Activated T-cell treated with anti-CD3 and anti-CD28 coated beads, Interleukin-2, amount 50 U/mL, for 24 hours (primary cell): ENCODE data around the gene PPP1R9B.

Experiments used
- DNase-seq: peaks from one replicate; pipeline ENCODE4 v3.0.0-alpha.2; 2020
- H3K27ac Mint-ChIP-seq: 2 replicates; pipeline ENCODE4 v1.8.0; 2020; ENCODE audit warnings: mild to moderate bottlenecking, mixed read lengths
- H3K27me3 Mint-ChIP-seq: 2 replicates; pipeline ENCODE4 v1.8.0; 2020; ENCODE audit warnings: mixed read lengths
- H3K36me3 Mint-ChIP-seq: 2 replicates; pipeline ENCODE4 v1.8.0; 2020; ENCODE audit warnings: low read depth, mixed read lengths
- H3K4me1 Mint-ChIP-seq: 2 replicates; pipeline ENCODE4 v1.8.0; 2020; ENCODE audit warnings: low read depth, mixed read lengths
- H3K4me3 Mint-ChIP-seq: 2 replicates; pipeline ENCODE4 v1.8.0; 2020; ENCODE audit warnings: mild to moderate bottlenecking, moderate library complexity, mixed read lengths
- H3K9me3 Mint-ChIP-seq: 2 replicates; pipeline ENCODE4 v1.8.0; 2020; ENCODE audit warnings: mixed read lengths

Gene PPP1R9B

GRCh38 chr17:50110591-50111349 is 39.7 kb downstream of the PPP1R9B start:
- H3K9me3 Mint-ChIP-seq: no peaks in the 10 kb centered on the region
- no peak overlapping the region for H3K4me3 Mint-ChIP-seq
- H3K36me3 Mint-ChIP-seq: peaks cover 2% of the 10 kb centered on the region
- no peak overlapping the region for H3K27ac Mint-ChIP-seq
- DNase-seq: no peak
- no peaks in the 10 kb centered on the region for H3K4me1 Mint-ChIP-seq
- H3K27me3 Mint-ChIP-seq: peaks cover 9% of the 10 kb centered on the region

- H3K36me3 Mint-ChIP-seq: peaks cover 7% of the 10 kb centered on the region
- no peak overlapping the region for H3K4me3 Mint-ChIP-seq
- H3K27me3 Mint-ChIP-seq: no peaks in the 10 kb centered on the region
- no peak for DNase-seq
- H3K4me1 Mint-ChIP-seq: no peaks in the 10 kb centered on the region
- no peak overlapping the region for H3K27ac Mint-ChIP-seq
- no peaks in the 10 kb centered on the region for H3K9me3 Mint-ChIP-seq
Measured at GRCh38 chr17:50109785-50110184, 40.7 kb downstream of the PPP1R9B start.

DNA sequence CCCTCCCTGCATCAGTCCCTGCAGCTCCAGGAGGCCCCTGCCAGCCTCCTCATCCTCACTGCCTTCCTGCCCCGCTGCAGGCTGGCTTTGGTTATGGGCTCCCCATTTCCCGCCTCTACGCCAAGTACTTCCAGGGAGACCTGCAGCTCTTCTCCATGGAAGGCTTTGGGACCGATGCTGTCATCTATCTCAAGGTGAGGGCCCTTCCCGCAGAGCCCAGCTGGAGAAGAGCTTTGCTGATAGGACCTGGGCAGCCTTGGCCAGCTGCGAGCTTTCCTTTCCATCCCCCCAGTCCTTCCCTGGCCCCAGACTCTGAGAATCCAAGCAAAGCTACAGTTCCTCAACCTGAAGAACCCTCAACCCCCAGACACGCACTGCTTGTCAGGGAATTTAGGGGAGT is 41.3 kb downstream of the PPP1R9B start:
- Mint-ChIP-seq H3K4me3 (no peak overlapping the region), H3K27ac (no peak overlapping the region), H3K27me3 (no peaks in the 10 kb centered on the region), H3K4me1 (no peaks in the 10 kb centered on the region), H3K36me3 (peaks cover 7% of the 10 kb centered on the region), H3K9me3 (no peaks in the 10 kb centered on the region)
- no peak for DNase-seq

- no peaks in the 10 kb centered on the region for H3K9me3 Mint-ChIP-seq
- no peak for DNase-seq
- H3K36me3 Mint-ChIP-seq: peaks cover 7% of the 10 kb centered on the region
- peak overlapping the region; percentile 10 for H3K27ac Mint-ChIP-seq
- no peaks in the 10 kb centered on the region for H3K27me3 Mint-ChIP-seq
- no peak overlapping the region for H3K4me3 Mint-ChIP-seq
- H3K4me1 Mint-ChIP-seq: no peaks in the 10 kb centered on the region
Measured at GRCh38 chr17:50108556-50108955, 41.9 kb downstream of the PPP1R9B start.

DNA sequence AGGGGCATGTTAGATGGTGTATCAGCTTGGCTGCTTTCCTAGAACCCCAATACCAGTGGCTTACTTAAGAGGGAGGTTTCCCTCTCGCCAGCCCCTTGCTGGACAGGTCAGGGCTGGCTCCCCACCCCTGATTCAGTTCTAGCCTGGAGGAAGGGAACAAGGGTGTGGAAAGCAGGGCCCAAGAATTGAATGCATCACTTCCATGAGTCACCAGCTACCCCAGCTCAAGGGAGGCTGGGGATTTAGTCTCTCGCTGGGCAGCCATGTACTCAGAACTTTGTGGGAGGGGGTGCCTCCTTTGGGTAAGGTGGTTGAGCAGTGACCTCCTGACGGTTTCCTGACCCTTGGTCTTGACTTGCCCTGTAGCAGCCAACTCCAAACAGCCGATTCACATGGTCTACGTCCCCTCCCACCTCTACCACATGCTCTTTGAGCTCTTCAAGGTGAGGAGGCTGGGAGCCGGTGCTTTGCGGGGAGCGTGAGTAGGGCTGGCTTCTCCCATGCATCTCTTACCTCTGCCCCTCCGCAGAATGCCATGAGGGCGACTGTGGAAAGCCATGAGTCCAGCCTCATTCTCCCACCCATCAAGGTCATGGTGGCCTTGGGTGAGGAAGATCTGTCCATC is 42.6 kb downstream of the PPP1R9B start:
- Mint-ChIP-seq H3K36me3 (peaks cover 7% of the 10 kb centered on the region), H3K4me3 (no peak overlapping the region), H3K27ac (no peak overlapping the region), H3K4me1 (no peaks in the 10 kb centered on the region), H3K27me3 (no peaks in the 10 kb centered on the region), H3K9me3 (no peaks in the 10 kb centered on the region)
- DNase-seq: no peak

DNA sequence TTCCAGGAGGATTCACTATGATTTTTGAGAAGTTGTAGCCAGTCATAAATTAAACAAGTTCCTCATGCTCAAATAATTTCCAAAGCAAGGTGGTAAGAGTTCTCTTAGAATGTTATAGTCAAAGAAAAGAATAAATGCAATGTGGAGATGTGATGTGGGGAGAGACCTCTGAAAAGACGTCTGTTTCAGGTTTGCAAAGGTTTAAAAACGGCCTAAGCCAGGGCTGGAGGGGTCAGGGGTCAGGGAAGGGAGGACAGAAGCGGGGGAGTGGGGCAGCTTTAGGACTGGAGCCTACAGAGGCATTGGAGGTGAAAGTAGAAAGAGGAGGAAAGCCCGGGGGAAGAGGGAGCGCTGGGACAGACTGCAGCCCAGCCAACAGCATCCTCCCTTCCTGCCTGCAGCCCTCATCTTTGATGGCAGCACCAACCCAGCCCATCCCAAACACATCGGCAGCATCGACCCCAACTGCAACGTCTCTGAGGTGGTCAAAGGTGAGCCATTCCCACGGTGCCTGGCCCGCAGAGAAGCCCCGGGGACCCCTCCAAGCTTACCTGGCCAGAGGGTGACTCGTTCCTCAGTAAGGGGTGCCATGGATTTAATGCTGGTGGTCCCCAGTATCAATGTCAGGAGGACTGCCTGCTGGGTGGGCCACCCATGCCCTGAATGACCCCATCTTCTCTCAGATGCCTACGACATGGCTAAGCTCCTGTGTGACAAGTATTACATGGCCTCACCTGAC is 43.9 kb downstream of the PPP1R9B start:
- Mint-ChIP-seq H3K36me3 (peaks cover 9% of the 10 kb centered on the region), H3K27ac (no peak overlapping the region), H3K27me3 (no peaks in the 10 kb centered on the region), H3K9me3 (no peaks in the 10 kb centered on the region), H3K4me3 (no peak overlapping the region), H3K4me1 (no peaks in the 10 kb centered on the region)
- DNase-seq: no peak

DNA sequence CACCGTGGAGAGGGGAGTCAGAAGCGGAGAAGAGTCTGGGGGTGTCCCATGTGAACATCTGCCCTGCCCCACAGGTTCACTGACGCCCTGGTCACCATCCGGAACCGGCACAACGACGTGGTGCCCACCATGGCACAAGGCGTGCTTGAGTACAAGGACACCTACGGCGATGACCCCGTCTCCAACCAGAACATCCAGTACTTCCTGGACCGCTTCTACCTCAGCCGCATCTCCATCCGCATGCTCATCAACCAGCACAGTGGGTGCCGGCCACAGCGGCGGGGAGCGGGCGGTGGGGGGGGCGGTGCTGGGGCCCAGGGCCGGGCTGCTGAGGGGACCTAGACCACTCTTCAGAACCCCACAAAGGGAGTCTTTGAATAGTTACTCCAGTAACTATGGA is 44.7 kb downstream of the PPP1R9B start:
- Mint-ChIP-seq H3K27ac (no peak overlapping the region), H3K36me3 (peaks cover 9% of the 10 kb centered on the region), H3K9me3 (no peaks in the 10 kb centered on the region), H3K27me3 (no peaks in the 10 kb centered on the region), H3K4me1 (no peaks in the 10 kb centered on the region), H3K4me3 (no peak overlapping the region)
- no peak for DNase-seq

- Mint-ChIP-seq H3K27ac (no peak overlapping the region), H3K4me1 (peaks cover 7% of the 10 kb centered on the region), H3K4me3 (no peak overlapping the region), H3K36me3 (peaks cover 17% of the 10 kb centered on the region), H3K9me3 (no peaks in the 10 kb centered on the region), H3K27me3 (no peaks in the 10 kb centered on the region)
- DNase-seq: no peak
Measured at GRCh38 chr17:50103941-50104340, 46.5 kb downstream of the PPP1R9B start.

DNA sequence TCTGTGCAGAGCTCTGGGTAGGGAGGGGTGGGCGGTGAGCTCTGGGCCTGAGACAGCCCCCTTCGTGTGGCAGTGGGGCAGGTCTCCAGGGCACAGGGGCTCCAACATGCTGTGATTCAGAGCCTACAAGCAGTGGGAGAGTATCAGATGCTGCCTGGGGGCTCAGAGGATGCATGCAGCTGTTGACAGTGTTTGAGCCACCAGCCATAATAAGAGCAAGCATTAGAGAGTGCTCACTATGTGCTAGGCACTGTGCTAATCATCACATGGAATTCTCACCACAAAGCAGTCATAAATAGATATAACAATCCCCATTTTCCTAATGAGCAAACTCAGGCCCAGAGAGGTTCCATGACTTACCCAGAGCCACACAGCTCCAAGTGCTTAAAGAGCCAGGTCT is 47.2 kb downstream of the PPP1R9B start:
- H3K4me3 Mint-ChIP-seq: no peak overlapping the region
- no peak for DNase-seq
- H3K4me1 Mint-ChIP-seq: peaks cover 7% of the 10 kb centered on the region
- H3K9me3 Mint-ChIP-seq: no peaks in the 10 kb centered on the region
- no peaks in the 10 kb centered on the region for H3K27me3 Mint-ChIP-seq
- no peak overlapping the region for H3K27ac Mint-ChIP-seq
- peaks cover 21% of the 10 kb centered on the region for H3K36me3 Mint-ChIP-seq

DNA sequence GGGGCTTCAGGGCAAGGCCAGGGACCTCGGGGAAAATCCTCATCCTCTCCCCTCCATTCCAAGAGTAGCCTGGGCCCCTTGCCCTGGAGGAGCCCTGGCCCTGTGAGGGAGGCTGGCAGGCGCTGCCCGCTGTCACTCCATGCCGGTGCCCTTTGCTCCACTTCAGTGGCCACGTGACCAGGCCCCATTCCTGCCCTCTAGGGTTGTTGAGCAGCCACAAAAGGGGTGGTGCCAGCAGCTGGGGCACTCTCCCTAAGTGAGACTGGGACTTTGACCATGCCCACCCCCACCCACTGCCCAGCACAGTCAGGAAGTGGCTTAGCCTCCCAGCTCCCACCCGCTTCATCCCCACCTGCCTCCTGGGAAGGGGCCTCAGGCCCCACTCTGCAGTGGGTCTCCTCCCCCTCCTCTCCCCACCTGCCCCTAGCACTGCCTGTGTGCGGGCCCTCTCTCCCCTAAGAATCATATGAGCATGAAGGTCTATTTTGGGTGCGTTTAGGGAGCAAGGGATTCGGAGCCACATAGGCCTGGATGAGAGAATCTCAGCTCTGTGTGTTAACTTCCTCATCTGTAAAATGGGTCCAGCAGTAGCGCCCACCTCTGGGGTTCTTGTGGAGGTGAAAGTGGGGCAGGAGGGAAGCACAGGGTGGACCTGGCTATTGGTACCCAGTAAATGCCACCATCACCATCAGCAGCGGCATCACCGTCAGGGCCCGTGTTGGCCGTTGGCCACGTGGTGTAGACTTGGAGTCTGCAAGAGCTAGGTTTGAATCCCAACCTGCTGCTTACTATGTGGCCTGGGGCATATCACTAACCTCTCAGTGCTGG is 48.1 kb downstream of the PPP1R9B start:
- H3K9me3 Mint-ChIP-seq: no peaks in the 10 kb centered on the region
- peaks cover 7% of the 10 kb centered on the region for H3K4me1 Mint-ChIP-seq
- H3K36me3 Mint-ChIP-seq: peaks cover 23% of the 10 kb centered on the region
- no peak overlapping the region for H3K4me3 Mint-ChIP-seq
- DNase-seq: no peak
- no peak overlapping the region for H3K27ac Mint-ChIP-seq
- no peaks in the 10 kb centered on the region for H3K27me3 Mint-ChIP-seq

GRCh38 chr17:50101346-50102163 is 48.9 kb downstream of the PPP1R9B start:
- H3K27ac Mint-ChIP-seq: no peak overlapping the region
- H3K36me3 Mint-ChIP-seq: peaks cover 23% of the 10 kb centered on the region
- H3K27me3 Mint-ChIP-seq: no peaks in the 10 kb centered on the region
- no peak for DNase-seq
- no peak overlapping the region for H3K4me3 Mint-ChIP-seq
- no peaks in the 10 kb centered on the region for H3K9me3 Mint-ChIP-seq
- peaks cover 10% of the 10 kb centered on the region for H3K4me1 Mint-ChIP-seq

DNA sequence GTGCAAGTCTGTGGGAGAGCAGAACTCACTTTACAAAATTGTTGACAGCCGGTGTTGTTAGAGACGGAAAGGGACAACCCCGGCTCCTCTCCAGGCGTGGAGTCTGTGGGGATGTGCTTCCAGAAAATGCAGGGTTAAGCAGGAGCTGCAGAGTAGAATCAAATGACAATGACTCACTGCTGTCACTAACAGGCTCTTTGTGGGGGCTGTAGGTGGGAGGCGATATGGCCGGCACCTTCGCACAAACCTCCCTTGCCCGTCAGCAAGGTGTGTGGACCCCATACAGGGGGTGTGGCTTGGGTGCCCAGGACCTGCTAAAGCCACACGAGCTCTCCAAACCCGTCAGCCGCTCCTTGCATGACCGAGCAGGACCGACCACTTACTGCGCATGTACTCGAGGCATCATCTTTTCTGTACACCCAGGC is 49.5 kb downstream of the PPP1R9B start:
- no peak for DNase-seq
- no peak overlapping the region for H3K4me3 Mint-ChIP-seq
- H3K27ac Mint-ChIP-seq: no peak overlapping the region
- H3K4me1 Mint-ChIP-seq: peaks cover 16% of the 10 kb centered on the region
- H3K27me3 Mint-ChIP-seq: no peaks in the 10 kb centered on the region
- peaks cover 21% of the 10 kb centered on the region for H3K36me3 Mint-ChIP-seq
- H3K9me3 Mint-ChIP-seq: no peaks in the 10 kb centered on the region

DNA sequence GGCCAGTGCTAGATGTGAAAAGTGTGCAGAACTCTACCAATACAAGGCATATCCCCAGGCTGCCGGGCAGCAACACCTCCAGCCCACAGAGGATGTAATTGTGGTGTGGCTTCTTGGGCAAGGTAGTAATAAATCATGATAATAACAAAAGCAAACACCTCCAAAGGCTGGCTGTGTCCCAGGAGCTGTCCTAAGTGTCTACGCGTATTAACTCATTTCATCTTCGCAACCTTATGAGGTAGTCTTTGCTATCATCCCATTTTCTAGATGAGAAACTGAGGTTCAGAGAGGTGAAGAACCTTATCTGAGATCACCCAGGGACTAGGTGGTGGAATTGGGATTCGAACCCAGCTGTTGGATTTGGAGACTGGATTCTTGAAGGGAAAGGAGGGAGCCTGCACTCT is 50.0 kb downstream of the PPP1R9B start:
- DNase-seq: no peak
- H3K9me3 Mint-ChIP-seq: no peaks in the 10 kb centered on the region
- H3K4me3 Mint-ChIP-seq: no peak overlapping the region
- H3K27ac Mint-ChIP-seq: no peak overlapping the region
- no peaks in the 10 kb centered on the region for H3K27me3 Mint-ChIP-seq
- H3K36me3 Mint-ChIP-seq: peaks cover 21% of the 10 kb centered on the region
- H3K4me1 Mint-ChIP-seq: peaks cover 21% of the 10 kb centered on the region

DNA sequence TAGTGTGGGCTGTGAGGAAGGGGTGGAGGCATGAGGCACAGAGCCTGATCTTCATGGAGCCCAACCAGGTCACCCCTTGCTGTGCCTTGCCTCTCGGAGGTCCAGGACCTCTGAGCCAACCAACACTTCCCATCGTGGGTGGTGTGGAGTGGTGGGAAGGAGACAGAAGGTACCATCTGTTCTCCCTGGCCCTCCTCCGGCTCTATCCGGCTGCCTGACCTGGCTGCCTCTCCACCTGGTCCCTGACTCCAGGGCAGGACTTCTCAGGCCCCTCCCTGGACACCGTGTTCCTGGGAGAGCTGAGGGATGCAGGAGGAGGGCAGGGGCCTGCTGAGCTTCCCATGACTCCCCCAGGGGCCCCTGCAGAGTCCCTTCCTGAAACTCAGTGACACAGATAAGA is 51.5 kb downstream of the PPP1R9B start:
- no peaks in the 10 kb centered on the region for H3K9me3 Mint-ChIP-seq
- peaks cover 18% of the 10 kb centered on the region for H3K36me3 Mint-ChIP-seq
- H3K27me3 Mint-ChIP-seq: no peaks in the 10 kb centered on the region
- no peak overlapping the region for H3K4me3 Mint-ChIP-seq
- no peak overlapping the region for H3K27ac Mint-ChIP-seq
- no peak for DNase-seq
- peaks cover 34% of the 10 kb centered on the region for H3K4me1 Mint-ChIP-seq
